CD4-positive, alpha-beta T cell treated with Interleukin-15 for 1 hour (primary cell): ENCODE data around the gene KRT83.
A peak's percentile ranks its signal among the peaks of the same experiment; 100 is the strongest.
"Not testable (repeated sequence)": the region's sequence is repeated elsewhere in the genome, so short reads cannot be mapped to it uniquely, and the experiment has no call there.

ENCODE experiments used
- DNase-seq: peaks from one replicate; pipeline ENCODE4 v3.0.0-alpha.2; 2020

KRT83 gene

GRCh38 chr12:52327830-52328500 lies 6.8 kb upstream of the KRT83 start:
- DNase-seq: no peak

- DNase-seq: peak; percentile 82
Observed at GRCh38 chr12:52327052-52327829, 6.0 kb upstream of the KRT83 start.

- no peak for DNase-seq
Observed at GRCh38 chr12:52324153-52324444, 2.9 kb upstream of the KRT83 start.

GRCh38 chr12:52323416-52324152 lies 2.4 kb upstream of the KRT83 start:
- DNase-seq: no peak

GRCh38 chr12:52323001-52323400 lies 1.8 kb upstream of the KRT83 start:
- DNase-seq: no peak

- no peak for DNase-seq
Observed at GRCh38 chr12:52322069-52322468, 871 bp upstream of the KRT83 start.

- no peak for DNase-seq
Observed at GRCh38 chr12:52321418-52321817, 220 bp upstream of the KRT83 start.

- no peak for DNase-seq
Observed at GRCh38 chr12:52319097-52319496, 2.1 kb downstream of the KRT83 start.

GRCh38 chr12:52318241-52318990 lies 2.8 kb downstream of the KRT83 start:
- no peak for DNase-seq

- DNase-seq: no peak
Observed at GRCh38 chr12:52317468-52318052, 3.6 kb downstream of the KRT83 start.

- DNase-seq: no peak
Observed at GRCh38 chr12:52316701-52317100, 4.5 kb downstream of the KRT83 start.

- no peak for DNase-seq
Observed at GRCh38 chr12:52316290-52316689, 4.9 kb downstream of the KRT83 start.

- not testable (repeated sequence) for DNase-seq
Observed at GRCh38 chr12:52315721-52316120, 5.5 kb downstream of the KRT83 start.

GRCh38 chr12:52314511-52314910 lies 6.7 kb downstream of the KRT83 start:
- no peak for DNase-seq

- no peak for DNase-seq
Observed at GRCh38 chr12:52313926-52314325, 7.3 kb downstream of the KRT83 start.

GRCh38 chr12:52313461-52313860 lies 7.7 kb downstream of the KRT83 start:
- DNase-seq: no peak

GRCh38 chr12:52312086-52312485 lies 9.1 kb downstream of the KRT83 start:
- no peak for DNase-seq

GRCh38 chr12:52311285-52311648 lies 9.9 kb downstream of the KRT83 start:
- no peak for DNase-seq

- DNase-seq: no peak
Observed at GRCh38 chr12:52310622-52311284, 10.4 kb downstream of the KRT83 start.

GRCh38 chr12:52308806-52309425 lies 12.3 kb downstream of the KRT83 start:
- DNase-seq: no peak

GRCh38 chr12:52307836-52308805 lies 13.1 kb downstream of the KRT83 start:
- DNase-seq: no peak
